Adrenal gland (tissue), 5 donors: ENCODE results near the gene ARID5B.

ENCODE experiments used
- POLR2A ChIP-seq, 2 donors: fragments of 450-650 bp; IDR thresholded peaks; one replicate each; pipeline ENCODE4 v1.6.1; 2017; ENCODE audit warnings: antibody characterized with exemption in 2 of 2, mild to moderate bottlenecking in 2 of 2, moderate library complexity in 1 of 2
- TF ChIP-seq, protein P1 (sequence below), 6 experiments: fragments of 450-650 bp in 4 of 6; fragments of 200-600 bp in 2 of 6; sonication (generic) in 1 of 6; IDR thresholded peaks; 1 replicate in 5 of 6; 2 replicates in 1 of 6; pipeline versions ENCODE4 v1.5.1 to v1.8.0; 2016 to 2021; ENCODE audit warnings: antibody characterized with exemption in 6 of 6, mild to moderate bottlenecking in 2 of 6, moderate library complexity in 1 of 6
- donor health status: DM: no; HTN: no; CAD: no.

GRCh38 chr10:62116896-62117295 is 215.4 kb downstream of the ARID5B start:
- no peak for TF ChIP-seq POLR2A (IDR thresholded peaks at IDR 0.05)
- TF ChIP-seq, protein P1, sequence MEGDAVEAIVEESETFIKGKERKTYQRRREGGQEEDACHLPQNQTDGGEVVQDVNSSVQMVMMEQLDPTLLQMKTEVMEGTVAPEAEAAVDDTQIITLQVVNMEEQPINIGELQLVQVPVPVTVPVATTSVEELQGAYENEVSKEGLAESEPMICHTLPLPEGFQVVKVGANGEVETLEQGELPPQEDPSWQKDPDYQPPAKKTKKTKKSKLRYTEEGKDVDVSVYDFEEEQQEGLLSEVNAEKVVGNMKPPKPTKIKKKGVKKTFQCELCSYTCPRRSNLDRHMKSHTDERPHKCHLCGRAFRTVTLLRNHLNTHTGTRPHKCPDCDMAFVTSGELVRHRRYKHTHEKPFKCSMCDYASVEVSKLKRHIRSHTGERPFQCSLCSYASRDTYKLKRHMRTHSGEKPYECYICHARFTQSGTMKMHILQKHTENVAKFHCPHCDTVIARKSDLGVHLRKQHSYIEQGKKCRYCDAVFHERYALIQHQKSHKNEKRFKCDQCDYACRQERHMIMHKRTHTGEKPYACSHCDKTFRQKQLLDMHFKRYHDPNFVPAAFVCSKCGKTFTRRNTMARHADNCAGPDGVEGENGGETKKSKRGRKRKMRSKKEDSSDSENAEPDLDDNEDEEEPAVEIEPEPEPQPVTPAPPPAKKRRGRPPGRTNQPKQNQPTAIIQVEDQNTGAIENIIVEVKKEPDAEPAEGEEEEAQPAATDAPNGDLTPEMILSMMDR (IDR thresholded peaks at IDR 0.05) = no peak
